Transverse colon (tissue), 4 donors: ENCODE results near the gene TGM1.

Experiments
- EP300 ChIP-seq: sonication (generic); formaldehyde crosslinking; IDR thresholded peaks from one replicate; pipeline ENCODE4 v1.6.1; 2017; ENCODE audit warnings: antibody characterized with exemption, low read depth
- POLR2A ChIP-seq: fragments of 450-650 bp; IDR thresholded peaks from one replicate; pipeline ENCODE4 v1.6.1; 2016; ENCODE audit warnings: antibody characterized with exemption, mild to moderate bottlenecking, moderate library complexity
- POLR2AphosphoS5 ChIP-seq, 3 donors: sonication (generic); formaldehyde crosslinking; IDR thresholded peaks; one replicate each; pipeline ENCODE4 v1.6.1; 2016; ENCODE audit warnings: antibody characterized with exemption in 3 of 3
- TF ChIP-seq, protein P1 (sequence below), 5 experiments: fragments of 200-600 bp in 3 of 5; fragments of 450-650 bp in 2 of 5; sonication (generic) in 3 of 5; IDR thresholded peaks; 1 replicate in 2 of 5; 2 replicates in 3 of 5; pipeline ENCODE4 v1.5.1; 2016 to 2017; ENCODE audit warnings: antibody characterized with exemption in 5 of 5, inconsistent platforms in 3 of 5, mild to moderate bottlenecking in 2 of 5, moderate library complexity in 1 of 5

DNA sequence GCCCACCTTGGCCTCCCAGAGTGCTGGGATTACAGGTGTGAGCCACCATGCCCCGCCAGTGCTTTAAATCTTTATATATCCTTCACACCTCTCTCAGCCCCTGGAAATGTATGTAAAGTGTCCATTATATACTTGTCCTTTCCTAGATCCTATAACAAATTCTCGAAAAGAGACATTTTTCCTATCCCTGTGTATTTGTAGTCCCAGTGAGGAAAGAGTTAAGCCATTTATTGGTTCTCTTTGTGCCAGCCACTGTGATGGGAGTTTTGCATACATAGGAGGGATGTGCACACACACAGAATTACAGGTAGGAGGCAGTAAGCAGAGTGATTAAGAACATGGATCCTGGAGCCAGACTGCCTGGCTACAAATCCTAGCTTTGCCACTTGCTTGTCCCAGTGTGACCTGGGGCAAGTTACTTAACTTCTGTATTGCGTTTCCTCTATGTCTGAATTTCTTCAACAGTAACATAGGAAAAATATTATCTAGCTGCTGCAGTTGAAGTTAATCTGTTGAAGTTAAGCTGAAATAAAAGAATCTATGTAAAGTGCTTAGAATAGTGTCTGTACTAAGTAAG, 10.5 kb upstream of the TGM1 start:
- TF ChIP-seq POLR2A, result no peak
- TF ChIP-seq, protein P1, sequence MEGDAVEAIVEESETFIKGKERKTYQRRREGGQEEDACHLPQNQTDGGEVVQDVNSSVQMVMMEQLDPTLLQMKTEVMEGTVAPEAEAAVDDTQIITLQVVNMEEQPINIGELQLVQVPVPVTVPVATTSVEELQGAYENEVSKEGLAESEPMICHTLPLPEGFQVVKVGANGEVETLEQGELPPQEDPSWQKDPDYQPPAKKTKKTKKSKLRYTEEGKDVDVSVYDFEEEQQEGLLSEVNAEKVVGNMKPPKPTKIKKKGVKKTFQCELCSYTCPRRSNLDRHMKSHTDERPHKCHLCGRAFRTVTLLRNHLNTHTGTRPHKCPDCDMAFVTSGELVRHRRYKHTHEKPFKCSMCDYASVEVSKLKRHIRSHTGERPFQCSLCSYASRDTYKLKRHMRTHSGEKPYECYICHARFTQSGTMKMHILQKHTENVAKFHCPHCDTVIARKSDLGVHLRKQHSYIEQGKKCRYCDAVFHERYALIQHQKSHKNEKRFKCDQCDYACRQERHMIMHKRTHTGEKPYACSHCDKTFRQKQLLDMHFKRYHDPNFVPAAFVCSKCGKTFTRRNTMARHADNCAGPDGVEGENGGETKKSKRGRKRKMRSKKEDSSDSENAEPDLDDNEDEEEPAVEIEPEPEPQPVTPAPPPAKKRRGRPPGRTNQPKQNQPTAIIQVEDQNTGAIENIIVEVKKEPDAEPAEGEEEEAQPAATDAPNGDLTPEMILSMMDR (IDR thresholded peaks at IDR 0.05), result no peak
- no peak for TF ChIP-seq EP300
- TF ChIP-seq POLR2AphosphoS5 (IDR thresholded peaks at IDR 0.05), result no peak
